Endodermal cell (in vitro differentiated cells): ENCODE results near the gene TMC3. TPM values are rescaled to one million over a fixed set of nuclear protein-coding genes. Genes with fewer than 3 reads are reported as not detected.

Experiments
- DNase-seq: peaks from one replicate; pipeline ENCODE4 v3.0.0-alpha.2; 2017
- H3K27ac ChIP-seq: 2 replicates; pipeline ENCODE4 v1.5.1; 2013; ENCODE audit warnings: mild to moderate bottlenecking, low read depth, low read length, moderate library complexity
- H3K27me3 ChIP-seq: 2 replicates; pipeline ENCODE4 v1.6.1; 2013; ENCODE audit warnings: mild to moderate bottlenecking, low read length, moderate library complexity; ENCODE audit not compliant: insufficient read depth, control insufficient read depth, poor library complexity, severe bottlenecking
- H3K36me3 ChIP-seq: 2 replicates; pipeline ENCODE4 v1.7.0; 2013; ENCODE audit warnings: mild to moderate bottlenecking, low read length, moderate library complexity; ENCODE audit not compliant: control insufficient read depth, insufficient read depth
- H3K4me1 ChIP-seq: one replicate; pipeline ENCODE4 v1.7.0; 2013; ENCODE audit warnings: low read length; ENCODE audit not compliant: control insufficient read depth, insufficient read depth
- H3K4me3 ChIP-seq: 2 replicates; pipeline ENCODE4 v1.5.1; 2013; ENCODE audit warnings: mild to moderate bottlenecking, low read length, moderate library complexity
- H3K9ac ChIP-seq: 2 replicates; pipeline ENCODE4 v1.6.1; 2013; ENCODE audit warnings: mild to moderate bottlenecking, low read length, moderate library complexity; ENCODE audit not compliant: poor library complexity, severe bottlenecking; ENCODE audit errors: extremely low read depth
- H3K9me3 ChIP-seq: 2 replicates; pipeline ENCODE4 v1.6.1; 2013; ENCODE audit warnings: mild to moderate bottlenecking, low read length, moderate library complexity; ENCODE audit not compliant: control insufficient read depth
- H3K27ac Mint-ChIP-seq: 2 replicates; pipeline ENCODE4 v1.8.0; 2020; ENCODE audit warnings: mixed read lengths
- H3K27me3 Mint-ChIP-seq: 2 replicates; pipeline ENCODE4 v1.8.0; 2021; ENCODE audit warnings: mild to moderate bottlenecking, mixed read lengths; ENCODE audit not compliant: insufficient read depth
- H3K36me3 Mint-ChIP-seq: 2 replicates; pipeline ENCODE4 v1.8.0; 2020; ENCODE audit warnings: low read depth, mixed read lengths
- H3K4me1 Mint-ChIP-seq: 2 replicates; pipeline ENCODE4 v1.8.0; 2020; ENCODE audit warnings: mixed read lengths
- H3K4me3 Mint-ChIP-seq: 2 replicates; pipeline ENCODE4 v1.8.0; 2020; ENCODE audit warnings: mild to moderate bottlenecking, moderate library complexity, mixed read lengths
- H3K9me3 Mint-ChIP-seq: 2 replicates; pipeline ENCODE4 v1.8.0; 2020; ENCODE audit warnings: mild to moderate bottlenecking, mixed read lengths
- CTCF ChIP-seq: fragments of 200-600 bp; sonication (generic); conservative IDR thresholded peaks from 2 replicates; pipeline ENCODE4 v1.5.0; 2021; ENCODE audit warnings: antibody characterized with exemption, mild to moderate bottlenecking
- WGBS, 2 experiments: methylation state at CpG; one replicate each; pipeline versions ENCODE4 v1.1.5 to v1.1.7; 2013; ENCODE audit warnings: missing lambda C conversion rate in 2 of 2, mixed read lengths in 1 of 2; ENCODE audit not compliant: insufficient coverage in 1 of 2, insufficient read length in 1 of 2; 5-methylcytosine and 5-hydroxymethylcytosine counted together
- total RNA-seq, 2 donors: library from RNA; stranded (reverse); fragmentation: NEBNext Ultra II Directional in 1 of 2; extraction: Animal tissue kit (Norgen Biotek cat#: 25700) in 1 of 2; gene quantifications; 2 replicates in 1 of 2; 3 replicates in 1 of 2; pipeline ENCODE4 v1.2.1, GENCODE V29; 2021

The TMC3 gene
- total RNA-seq, 2 donors from 2014 or later, result not detected

GRCh38 chr15:81313686-81314085 lies 60.3 kb downstream of the TMC3 start:
- H3K27ac Mint-ChIP-seq, result no peak overlapping the region
- H3K9ac ChIP-seq, result no peak overlapping the region
- H3K27ac ChIP-seq, result no peak overlapping the region

GRCh38 chr15:81312790-81313543 lies 61.0 kb downstream of the TMC3 start:
- no peaks in the 10 kb centered on the region for H3K4me1 ChIP-seq
- H3K4me3 Mint-ChIP-seq, result no peak overlapping the region
- no peak overlapping the region for H3K27ac Mint-ChIP-seq
- no peaks in the 10 kb centered on the region for H3K36me3 Mint-ChIP-seq
- no peaks in the 10 kb centered on the region for H3K4me1 Mint-ChIP-seq
- no peak for TF ChIP-seq CTCF
- no peaks in the 10 kb centered on the region for H3K27me3 Mint-ChIP-seq
- no peaks in the 10 kb centered on the region for H3K9me3 Mint-ChIP-seq
- H3K27ac ChIP-seq, result no peak overlapping the region
- no peaks in the 10 kb centered on the region for H3K36me3 ChIP-seq
- WGBS, 2 experiments, result 93 to 99% methylated on average over 15 to 22 of the region's 22 CpGs
- H3K9me3 ChIP-seq, result no peaks in the 10 kb centered on the region
- H3K9ac ChIP-seq, result no peak overlapping the region
- DNase-seq, result no peak
- no peak overlapping the region for H3K4me3 ChIP-seq
- H3K27me3 ChIP-seq, result no peaks in the 10 kb centered on the region

More at GRCh38 chr15:81313686-81314085, 60.3 kb downstream of the TMC3 start:
- WGBS, 2 experiments, result 98 to 100% methylated on average over 1 to 5 of the region's 5 CpGs
- Mint-ChIP-seq H3K4me3 (no peak overlapping the region), H3K4me1 (no peaks in the 10 kb centered on the region), H3K9me3 (no peaks in the 10 kb centered on the region), H3K27me3 (no peaks in the 10 kb centered on the region), H3K36me3 (no peaks in the 10 kb centered on the region)
- TF ChIP-seq CTCF, result no peak
- no peak overlapping the region for H3K4me3 ChIP-seq
- no peaks in the 10 kb centered on the region for H3K9me3 ChIP-seq
- DNase-seq, result no peak
- no peaks in the 10 kb centered on the region for H3K27me3 ChIP-seq
- H3K4me1 ChIP-seq, result no peaks in the 10 kb centered on the region
- peaks cover 2% of the 10 kb centered on the region for H3K36me3 ChIP-seq

- H3K4me3 Mint-ChIP-seq, result no peak overlapping the region
- no peak for DNase-seq
- no peak for TF ChIP-seq CTCF
- Histone ChIP-seq H3K4me1 (no peaks in the 10 kb centered on the region), H3K9me3 (no peaks in the 10 kb centered on the region), H3K27ac (no peak overlapping the region), H3K36me3 (no peaks in the 10 kb centered on the region), H3K4me3 (no peak overlapping the region), H3K27me3 (no peaks in the 10 kb centered on the region), H3K9ac (no peak overlapping the region)
- 93% methylated on average over 6 to 10 of the region's 10 CpGs for WGBS, 2 experiments
- no peaks in the 10 kb centered on the region for H3K9me3 Mint-ChIP-seq
- no peaks in the 10 kb centered on the region for H3K4me1 Mint-ChIP-seq
- H3K27me3 Mint-ChIP-seq, result no peaks in the 10 kb centered on the region
- H3K36me3 Mint-ChIP-seq, result no peaks in the 10 kb centered on the region
- no peak overlapping the region for H3K27ac Mint-ChIP-seq
Observed at GRCh38 chr15:81311752-81312464, 62.1 kb downstream of the TMC3 start.
